HepG2 (cell line): ENCODE data around the gene ASB3. TPM values are rescaled to one million over a fixed set of nuclear protein-coding genes. Genes with fewer than 3 reads are reported as not detected.
A peak's percentile ranks its signal among the peaks of the same experiment; 100 is the strongest.

Experiments
- ATAC-seq: fragments of 200-7000 bp; cut with Tn5 transposase; 3 replicates; pipeline ENCODE4 v1.9.1; 2020; ENCODE audit warnings: mild to moderate bottlenecking, moderate library complexity
- BruUV-seq: library from RNA; stranded (reverse); fragments of 400-500 nt; replicated peaks from 2 replicates; lab custom pipeline; 2021; lab: Mats Ljungman, UMichigan
- CTCF ChIA-PET: fragments of 300-600 bp; formaldehyde crosslinking; extraction: SDS; loops from one replicate; lab custom pipeline; 2021; ENCODE audit warnings: low total read pairs, inconsistent platforms, low intra/inter-chr PET ratio; lab: Yijun Ruan, JAX
- POLR2A ChIA-PET: fragments of 350-600 bp; sonication (Branson Sonifier 250); formaldehyde crosslinking; loops from one replicate; lab custom pipeline; 2020; ENCODE audit warnings: antibody characterized with exemption, inconsistent platforms; lab: Yijun Ruan, JAX
- DNase-seq: peaks from one replicate; pipeline ENCODE4 v3.0.0-alpha.2; 2015; ENCODE audit warnings: low spot score
- FAIRE-seq: peaks from 3 replicates; lab custom pipeline; 2011; peaks lifted over from hg19 to GRCh38; lab: Jason Lieb, UNC
- H2AFZ ChIP-seq: one replicate; pipeline ENCODE4 v1.6.1; 2011; ENCODE audit warnings: low read length, inconsistent platforms
- H3K27ac ChIP-seq: fragments of 300-600 bp; 3 replicates; pipeline ENCODE4 v1.8.0; 2011; ENCODE audit warnings: mixed run types, mild to moderate bottlenecking, mixed read lengths, low read length, inconsistent platforms; ENCODE audit not compliant: insufficient read depth; ENCODE audit errors: extremely low read length
- H3K27me3 ChIP-seq, 2 experiments: fragments of 200-600 bp in 1 of 2; 2 replicates in 1 of 2; 3 replicates in 1 of 2; pipeline versions ENCODE4 v1.6.0 to v1.8.0; 2011; ENCODE audit warnings: low read length in 2 of 2, mild to moderate bottlenecking in 2 of 2, moderate library complexity in 2 of 2, inconsistent platforms in 1 of 2; ENCODE audit not compliant: insufficient read depth in 2 of 2, control insufficient read depth in 1 of 2
- H3K36me3 ChIP-seq, 2 experiments: fragments of 200-600 bp in 1 of 2; replicated peaks in 1 of 2; 2 replicates in 1 of 2; 3 replicates in 1 of 2; pipeline versions ENCODE4 v1.5.1 to v1.8.0; 2011; ENCODE audit warnings: low read length in 2 of 2, inconsistent platforms in 1 of 2; ENCODE audit not compliant: insufficient read depth in 2 of 2, control insufficient read depth in 1 of 2
- H3K4me1 ChIP-seq: 2 replicates; pipeline ENCODE4 v1.5.1; 2012; ENCODE audit warnings: low read length, inconsistent platforms; ENCODE audit not compliant: insufficient read depth
- H3K4me2 ChIP-seq: 2 replicates; pipeline ENCODE4 v1.6.0; 2011; ENCODE audit warnings: low read depth, low read length, inconsistent platforms
- H3K4me3 ChIP-seq, 3 experiments: fragments of 200-600 bp in 1 of 3; sonication (generic), shearing (Covaris generic) in 1 of 3; replicated peaks in 1 of 3; 2 replicates each; pipeline ENCODE4 v1.5.1; 2011 to 2016; ENCODE audit warnings: low read length in 3 of 3, inconsistent platforms in 2 of 3, low read depth in 2 of 3, mild to moderate bottlenecking in 2 of 3, control low read depth in 1 of 3, mixed read lengths in 1 of 3; ENCODE audit not compliant: insufficient read depth in 1 of 3
- H3K79me2 ChIP-seq: one replicate; pipeline ENCODE4 v1.6.1; 2011; ENCODE audit warnings: low read length, inconsistent platforms; ENCODE audit not compliant: insufficient read depth
- H3K9ac ChIP-seq: 2 replicates; pipeline ENCODE4 v1.6.0; 2011; ENCODE audit warnings: mild to moderate bottlenecking, low read depth, low read length, inconsistent platforms; ENCODE audit not compliant: insufficient read depth
- H3K9me3 ChIP-seq: 2 replicates; pipeline ENCODE4 v1.5.1; 2012; ENCODE audit warnings: mild to moderate bottlenecking, low read length
- H4K20me1 ChIP-seq: 2 replicates; pipeline ENCODE4 v1.6.0; 2011; ENCODE audit warnings: inconsistent platforms, mild to moderate bottlenecking, low read length, moderate library complexity; ENCODE audit not compliant: insufficient read depth
- HOXA5 ChIP-seq: sonication (generic); formaldehyde crosslinking; IDR thresholded peaks from 2 replicates; pipeline ENCODE4 v1.4.0; 2020; ENCODE audit warnings: missing genetic modification reagents
- JUN ChIP-seq: sonication (generic); formaldehyde crosslinking; IDR thresholded peaks from 2 replicates; pipeline ENCODE4 v1.4.0; 2020; ENCODE audit warnings: mild to moderate bottlenecking, missing genetic modification reagents
- MLLT10 ChIP-seq: sonication (generic); formaldehyde crosslinking; IDR thresholded peaks from 2 replicates; pipeline ENCODE4 v1.4.0; 2020; ENCODE audit warnings: missing genetic modification reagents
- NAIF1 ChIP-seq: sonication (generic); formaldehyde crosslinking; IDR thresholded peaks from 2 replicates; pipeline ENCODE4 v1.5.0; 2020; ENCODE audit warnings: mild to moderate bottlenecking, missing genetic modification reagents, borderline replicate concordance
- NR2F2 ChIP-seq: IDR thresholded peaks from 2 replicates; pipeline ENCODE4 v1.6.1; 2012; ENCODE audit warnings: low read depth, inconsistent platforms, borderline replicate concordance
- RBAK ChIP-seq: sonication (generic); formaldehyde crosslinking; IDR thresholded peaks from 2 replicates; pipeline ENCODE4 v1.5.1; 2020; ENCODE audit warnings: mild to moderate bottlenecking, missing genetic modification reagents
- SNAPC5 ChIP-seq: sonication (generic); formaldehyde crosslinking; IDR thresholded peaks from 2 replicates; pipeline ENCODE4 v1.8.1; 2023; ENCODE audit warnings: mild to moderate bottlenecking, missing genetic modification reagents, borderline replicate concordance
- SSRP1 ChIP-seq: IDR thresholded peaks from 2 replicates; pipeline ENCODE4 v1.6.1; 2016; ENCODE audit warnings: control low read depth
- UBTF ChIP-seq: sonication (generic); formaldehyde crosslinking; IDR thresholded peaks from 2 replicates; pipeline ENCODE4 v1.4.0; 2020; ENCODE audit warnings: mild to moderate bottlenecking, missing genetic modification reagents
- YEATS4 ChIP-seq: sonication (generic); formaldehyde crosslinking; IDR thresholded peaks from 2 replicates; pipeline ENCODE4 v1.4.0; 2020; ENCODE audit warnings: missing genetic modification reagents, borderline replicate concordance
- ZBTB14 ChIP-seq: sonication (generic); formaldehyde crosslinking; IDR thresholded peaks from 2 replicates; pipeline ENCODE4 v1.4.0; 2020; ENCODE audit warnings: missing genetic modification reagents
- ZHX1 ChIP-seq: sonication (generic); formaldehyde crosslinking; IDR thresholded peaks from 2 replicates; pipeline ENCODE4 v1.8.1; 2022; ENCODE audit warnings: low read depth, mild to moderate bottlenecking, missing genetic modification reagents
- ZNF501 ChIP-seq: sonication (generic); formaldehyde crosslinking; IDR thresholded peaks from 2 replicates; pipeline ENCODE4 v1.5.1; 2020; ENCODE audit warnings: mild to moderate bottlenecking, moderate library complexity, missing genetic modification reagents
- ZNF83 ChIP-seq: sonication (generic); formaldehyde crosslinking; IDR thresholded peaks from 2 replicates; pipeline ENCODE4 v1.4.0; 2020; ENCODE audit warnings: missing genetic modification reagents, mild to moderate bottlenecking, borderline replicate concordance
- ZZZ3 ChIP-seq: sonication (generic); formaldehyde crosslinking; IDR thresholded peaks from 2 replicates; pipeline ENCODE4 v1.4.0; 2020; ENCODE audit warnings: missing genetic modification reagents, mild to moderate bottlenecking, borderline replicate concordance
- WGBS: methylation state at CpG from one replicate; pipeline ENCODE4 v1.1.6; 2017; ENCODE audit warnings: low lambda C conversion rate; 5-methylcytosine and 5-hydroxymethylcytosine counted together
- in situ Hi-C: cut with HindIII; loops from 2 replicates; pipeline ENCODE4 v1.10.0; 2017; ENCODE audit warnings: low pct_unique_long_range_greater_than_20kb; ENCODE audit not compliant: extremely low pct_ligation_motif_present
- intact Hi-C: fragments of 100-400 bp; cut with micrococcal nuclease; formaldehyde crosslinking; loops from one replicate; pipeline ENCODE4 v1.10.0; 2022; ENCODE audit not compliant: unreplicated experiment
- polyA plus RNA-seq, 8 experiments: library from polyadenylated mRNA; depleted of rRNA in 3 of 8; stranded (reverse) in 7 of 8; unstranded in 1 of 8; fragments of >200 nt; fragmentation: Illumina TruSeq in 4 of 8; extraction: Trizol in 4 of 8; gene quantifications; 2 replicates each; pipeline versions ENCODE4 v1.2.1 to v1.2.3, GENCODE V29; 2011 to 2016; ENCODE audit warnings: low read depth in 4 of 8, missing spikeins in 1 of 8, mixed read lengths in 1 of 8; ENCODE audit not compliant: insufficient read depth in 1 of 8
- total RNA-seq, 5 experiments: library from RNA; depleted of rRNA; stranded (reverse); fragments of >200 nt; fragmentation: Illumina TruSeq; extraction: Trizol; gene quantifications; 2 replicates each; pipeline ENCODE4 v1.2.3, GENCODE V29; 2016; ENCODE audit warnings: low read depth in 1 of 5

ASB3 gene
- total and polyA plus RNA-seq, 2 of the 13 experiments (the other 11 are each of a cell fraction or from before 2014, with no cell fraction given), result 40.1 to 41.8 TPM

GRCh38 chr2:53826587-53827397, 40.0 kb upstream of the ASB3 start:
- intact Hi-C loops, result loop anchor here (1.0 to 2.0 kb wide), 3 partner anchors 25 to 143 kb away; partner anchors contain the start of genes ASB3 and ERLEC1
- Histone ChIP-seq H3K36me3 (no peaks in the 10 kb centered on the region), H3K4me2 (peak overlapping the region; percentile 61), H2AFZ (no peak overlapping the region), H3K9me3 (no peaks in the 10 kb centered on the region), H3K27ac (peak overlapping the region; percentile 93), H3K79me2 (no peaks in the 10 kb centered on the region), H4K20me1 (no peaks in the 10 kb centered on the region), H3K9ac (peak overlapping the region; percentile 68), H3K27me3 (no peaks in the 10 kb centered on the region), H3K4me3 (peak overlapping the region in 2 of 3 experiments; percentile 20 to 44; a peak in 3 of 6 replicates), H3K4me1 (peaks cover 53% of the 10 kb centered on the region)
- DNase-seq (peak; percentile 100), ATAC-seq (peak; percentile 95), FAIRE-seq (peak; percentile 97)
- TSS peak; percentile 90 for BruUV-seq
- POLR2A ChIA-PET, result interaction anchor here (1.0 to 1.2 kb wide), 3 partner anchors 10 to 143 kb away, joined by 4 to 10 read pairs (median 5); partner anchors contain the start of genes ASB3 and ERLEC1
- CTCF ChIA-PET, result no interaction called here
- in situ Hi-C loops, result no loop called here
- 0% methylated on average over 3 of the region's 3 CpGs for WGBS
- TF ChIP-seq HOXA5 (CRISPR knock-in tag), result peak; percentile 15; the same call in 1 of the 2 replicates
- TF ChIP-seq MLLT10, result no peak
- peak; percentile 67; the same call in 1 of the 2 replicates for TF ChIP-seq ZHX1 (CRISPR knock-in tag)
- TF ChIP-seq NAIF1 (CRISPR knock-in tag), result peak; percentile 42; the same call in 1 of the 2 replicates
- no peak for TF ChIP-seq ZBTB14 (CRISPR knock-in tag)
- TF ChIP-seq ZZZ3 (CRISPR knock-in tag), result no peak
- TF ChIP-seq NR2F2, result peak; percentile 92
- TF ChIP-seq UBTF (CRISPR knock-in tag), result no peak
- TF ChIP-seq ZNF83 (CRISPR knock-in tag), result no peak
- TF ChIP-seq SSRP1 (CRISPR knock-in tag), result peak; percentile 62
- TF ChIP-seq JUN, result peak; percentile 65
- TF ChIP-seq RBAK (CRISPR knock-in tag), result no peak; the same call in 1 of the 2 replicates
- TF ChIP-seq SNAPC5, result peak; percentile 90; the same call in 1 of the 2 replicates
- peak; percentile 57; the same call in 1 of the 2 replicates for TF ChIP-seq YEATS4 (CRISPR knock-in tag)
- TF ChIP-seq ZNF501, result no peak
